Tibial nerve (tissue), 4 donors: ENCODE measurements around the gene OCA2.

Source experiments
- CTCF ChIP-seq, 5 experiments: fragments of 200-600 bp in 3 of 5; fragments of 450-650 bp in 2 of 5; sonication (generic) in 3 of 5; IDR thresholded peaks; one replicate each; pipeline ENCODE4 v1.5.1; 2016 to 2019; ENCODE audit warnings: antibody characterized with exemption in 5 of 5, mild to moderate bottlenecking in 3 of 5, moderate library complexity in 2 of 5
- EP300 ChIP-seq, 2 donors: sonication (generic); formaldehyde crosslinking; IDR thresholded peaks; one replicate each; pipeline ENCODE4 v1.6.1; 2017; ENCODE audit warnings: antibody characterized with exemption in 2 of 2, mild to moderate bottlenecking in 1 of 2

DNA sequence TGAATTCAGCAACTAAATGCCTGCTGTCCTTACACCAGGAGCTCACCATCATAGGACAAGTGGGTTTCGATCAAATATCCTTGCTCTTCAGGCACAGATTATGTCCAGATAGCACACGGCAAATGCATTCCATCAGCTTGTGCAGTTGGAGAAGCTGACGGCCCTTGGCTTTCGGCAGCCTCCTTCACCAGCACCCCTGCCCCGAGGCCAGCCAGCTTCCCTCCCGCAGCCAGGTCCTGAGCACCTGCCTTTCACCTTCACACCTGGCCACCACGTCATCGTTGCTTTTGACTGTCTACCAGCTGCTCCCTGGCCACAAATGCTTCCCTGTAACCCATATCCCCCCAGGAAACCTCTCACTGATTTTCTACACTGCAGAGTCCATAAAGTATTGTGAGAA, 355.5 kb downstream of the OCA2 start:
- TF ChIP-seq CTCF (IDR thresholded peaks at IDR 0.05) (no peak), EP300 (IDR thresholded peaks at IDR 0.05) (no peak)
